GM18861 (cell line): ENCODE results near the gene CPED1.
A peak's percentile ranks its signal among the peaks of the same experiment; 100 is the strongest.
"Not testable (repeated sequence)": the region's sequence is repeated elsewhere in the genome, so short reads cannot be mapped to it uniquely, and the experiment has no call there.

Experiments
- ATAC-seq: cut with Tn5 transposase; IDR thresholded peaks from one replicate; pipeline ENCODE4 v1.9.1; 2021; ENCODE audit not compliant: unreplicated experiment

Gene CPED1

DNA sequence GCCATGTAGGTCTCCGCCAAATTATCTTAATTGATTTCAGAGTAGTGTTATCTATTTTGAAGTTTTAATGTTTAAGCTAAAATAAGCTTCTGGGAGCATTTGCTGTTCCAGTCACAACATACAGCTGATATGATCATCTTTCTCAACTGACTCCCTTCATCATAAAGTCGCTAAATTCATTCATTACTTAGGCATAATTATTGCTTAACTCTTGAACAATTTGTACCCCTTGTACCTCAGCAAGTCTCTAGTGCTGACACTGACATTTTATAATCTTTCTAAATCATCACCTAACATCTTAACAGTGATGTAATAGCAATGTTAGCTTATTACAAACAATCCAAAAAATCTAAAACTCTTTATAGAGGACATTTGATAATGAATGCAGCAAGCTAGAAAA, 286.0 kb downstream of the CPED1 start:
- no peak for ATAC-seq

DNA sequence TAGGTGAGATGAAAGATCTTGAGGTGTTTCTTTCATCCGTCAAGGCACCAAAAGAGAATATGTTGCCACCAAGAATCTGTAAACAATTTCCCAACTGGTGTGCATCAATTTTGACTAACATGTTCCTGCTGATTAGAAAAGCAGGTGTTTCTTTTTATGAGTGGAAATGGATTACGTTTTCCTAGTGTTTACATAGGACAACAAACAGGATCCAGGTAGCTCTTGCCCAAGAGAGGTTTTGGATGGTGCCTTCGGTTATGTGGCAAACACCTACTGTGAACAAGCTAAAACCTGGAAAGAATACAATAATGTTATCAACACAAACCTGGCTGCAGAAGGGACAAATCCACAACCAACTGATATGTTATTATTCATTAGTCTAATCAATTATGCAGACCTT, 286.7 kb downstream of the CPED1 start:
- no peak for ATAC-seq

DNA sequence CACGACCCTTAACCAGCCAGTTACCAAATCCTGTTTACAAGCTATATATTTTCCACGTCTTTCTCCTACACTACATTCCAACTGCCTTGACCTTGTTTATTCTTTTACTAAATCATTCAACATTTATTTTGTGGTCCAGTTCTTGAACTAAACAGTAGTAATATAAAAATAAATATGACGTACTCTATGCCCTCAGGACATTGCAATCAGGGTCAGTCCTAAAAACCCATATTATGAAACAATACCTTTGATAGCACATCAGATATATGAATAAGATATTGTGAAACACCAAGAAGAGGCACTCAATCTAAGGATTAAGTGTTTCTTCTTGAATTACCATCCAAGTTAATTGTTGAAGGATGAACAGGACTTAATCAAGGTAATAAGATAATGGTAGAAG, 287.8 kb downstream of the CPED1 start:
- ATAC-seq, result no peak

DNA sequence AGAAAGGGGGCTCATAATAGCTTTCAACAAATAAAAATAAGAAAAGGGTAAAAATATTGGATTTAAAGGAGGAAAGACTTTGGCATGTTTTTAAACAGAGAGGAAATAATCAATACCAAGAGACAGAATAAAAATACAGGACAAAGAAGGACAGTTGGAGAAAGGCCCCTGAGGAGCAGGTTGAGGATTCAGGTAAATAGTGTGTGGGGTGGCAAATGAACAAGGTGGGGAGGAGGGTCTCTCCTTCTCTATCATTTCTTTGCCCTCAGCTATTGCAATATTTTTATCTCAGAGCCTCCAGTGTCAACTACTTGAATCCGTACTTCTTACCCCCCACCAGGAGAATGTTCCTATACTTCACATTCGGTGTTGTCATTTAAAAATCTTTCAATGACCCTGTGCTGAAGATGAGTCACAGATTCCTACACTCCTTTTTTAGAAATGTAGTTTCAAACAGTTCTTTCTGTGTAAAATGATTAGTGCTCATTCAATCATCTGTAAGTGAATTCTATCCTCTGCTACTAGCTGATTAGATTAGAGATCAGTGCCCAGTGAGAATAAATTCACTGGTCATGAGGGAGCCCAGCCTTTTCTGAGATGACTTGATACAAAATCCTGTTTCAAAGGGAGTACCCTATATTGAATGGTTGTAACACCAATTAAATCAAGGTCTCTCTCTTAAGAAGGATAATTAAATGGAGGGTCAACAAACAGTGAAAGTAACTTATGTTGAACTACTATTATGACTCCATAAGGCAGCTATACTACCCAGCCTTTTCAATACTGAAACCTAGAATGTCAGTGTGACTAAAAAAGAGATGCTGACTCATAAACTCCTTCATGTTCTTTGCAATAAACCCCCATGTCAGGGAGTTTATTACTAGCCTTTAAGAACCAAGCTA, 289.9 kb downstream of the CPED1 start:
- peak; percentile 100 for ATAC-seq

DNA sequence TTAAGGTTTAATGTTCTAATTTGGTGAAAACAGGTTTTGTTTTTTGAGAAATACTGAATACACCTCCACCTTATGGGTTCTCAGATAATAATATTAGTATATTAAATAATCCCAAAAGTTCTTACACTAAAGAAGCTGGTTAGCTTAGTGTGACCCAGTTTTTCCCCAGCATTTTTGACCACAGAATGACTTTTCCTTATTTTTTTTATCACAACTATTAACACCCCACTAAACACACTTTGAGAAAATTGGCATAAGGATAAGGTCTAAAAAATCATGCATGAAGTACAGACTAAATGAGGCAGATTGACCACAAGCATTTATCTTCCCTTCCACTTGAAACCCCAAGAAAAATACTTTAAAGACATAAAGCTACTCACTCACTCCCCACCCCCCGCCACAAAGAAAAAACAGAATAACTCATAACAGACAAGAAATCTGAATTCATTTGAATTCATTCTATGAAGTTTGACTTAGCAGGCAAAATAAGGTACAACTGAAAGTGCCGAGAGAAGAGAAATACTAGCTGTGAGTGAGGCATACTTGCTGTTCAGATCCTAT, 290.6 kb downstream of the CPED1 start:
- no peak for ATAC-seq

DNA sequence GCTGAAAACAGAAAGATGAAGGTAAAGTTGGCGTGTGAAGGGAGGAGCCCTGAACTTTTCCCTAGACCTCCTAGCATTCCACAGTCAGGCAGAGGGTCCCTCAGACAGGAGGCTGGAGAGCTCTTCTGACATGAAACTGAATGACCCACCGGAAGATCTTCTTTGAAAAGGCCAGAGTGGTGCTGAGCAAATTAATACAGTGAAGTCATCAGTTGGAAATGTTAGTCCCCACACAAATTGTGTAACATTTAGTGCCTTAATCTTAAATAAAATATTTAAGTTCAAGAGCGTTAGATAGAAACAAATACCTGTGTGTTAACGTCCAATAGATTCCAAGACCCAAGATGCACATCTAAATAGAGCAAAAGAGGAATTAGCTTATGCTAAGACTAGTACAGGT, 291.3 kb downstream of the CPED1 start:
- ATAC-seq, result no peak

DNA sequence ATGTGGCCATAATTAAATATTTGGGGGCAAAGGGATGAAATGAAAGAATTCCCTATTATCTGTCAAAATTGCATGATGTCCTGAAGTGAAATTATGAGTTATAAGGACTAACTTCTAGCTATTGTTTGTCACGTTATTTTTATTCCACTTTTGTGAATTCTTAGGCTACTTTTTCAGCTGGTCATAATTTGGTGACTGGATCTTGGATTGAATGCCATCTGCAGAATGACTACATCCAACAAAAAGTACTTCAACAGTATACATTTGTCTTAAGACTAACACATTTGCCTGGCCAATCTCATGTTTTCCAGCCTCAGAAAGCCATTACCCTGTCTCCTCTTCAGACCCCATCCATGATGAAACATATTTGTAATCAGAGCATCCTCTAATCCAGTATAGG, 292.1 kb downstream of the CPED1 start:
- no peak for ATAC-seq

DNA sequence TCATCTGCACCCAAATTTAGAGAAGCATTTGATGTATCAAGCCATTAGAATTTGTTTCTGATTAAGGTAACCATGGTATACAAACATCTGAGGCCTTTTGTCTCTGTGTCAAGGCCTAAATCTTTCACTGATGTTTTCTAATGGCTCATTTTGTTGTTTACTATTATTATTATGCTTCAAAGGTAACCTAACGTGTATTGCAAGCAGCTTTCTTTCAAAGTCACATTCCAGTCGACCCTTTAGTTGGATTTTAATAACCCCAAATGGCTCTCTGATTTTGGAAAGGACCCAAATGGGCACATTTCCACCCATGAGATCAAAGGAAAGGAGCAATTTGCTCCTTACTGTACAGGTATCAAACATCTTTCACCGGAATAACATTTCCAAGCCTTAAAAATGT, 293.6 kb downstream of the CPED1 start:
- ATAC-seq, result no peak

DNA sequence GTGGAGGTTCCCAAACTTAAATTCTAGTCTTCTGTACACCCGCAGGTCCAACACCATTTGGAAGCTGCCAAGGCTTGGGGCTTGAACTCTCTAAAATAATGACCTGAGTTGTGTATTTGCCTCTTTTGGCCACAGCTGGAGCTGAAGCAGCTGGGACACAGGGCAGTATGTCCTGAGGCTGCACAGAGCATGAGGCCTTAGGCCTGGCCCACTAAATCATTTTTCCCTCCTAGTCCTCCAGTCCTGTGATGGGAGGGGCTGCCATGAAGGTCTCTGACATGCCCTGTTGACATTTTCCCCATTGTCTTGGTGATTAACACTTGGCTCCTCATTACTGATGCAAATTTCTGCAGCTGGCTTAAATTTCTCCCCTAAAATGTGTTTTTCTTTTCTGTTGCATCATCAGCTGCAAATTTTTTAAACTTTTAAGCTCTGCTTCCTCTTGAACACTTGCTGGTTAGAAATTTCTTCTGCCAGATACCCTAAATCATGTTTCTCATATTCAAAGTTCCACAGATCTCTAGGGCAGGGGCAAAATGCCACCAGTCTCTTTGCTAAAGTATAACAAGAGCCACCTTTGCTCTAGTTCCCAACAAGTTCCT, 296.7 kb downstream of the CPED1 start:
- ATAC-seq, result no peak

DNA sequence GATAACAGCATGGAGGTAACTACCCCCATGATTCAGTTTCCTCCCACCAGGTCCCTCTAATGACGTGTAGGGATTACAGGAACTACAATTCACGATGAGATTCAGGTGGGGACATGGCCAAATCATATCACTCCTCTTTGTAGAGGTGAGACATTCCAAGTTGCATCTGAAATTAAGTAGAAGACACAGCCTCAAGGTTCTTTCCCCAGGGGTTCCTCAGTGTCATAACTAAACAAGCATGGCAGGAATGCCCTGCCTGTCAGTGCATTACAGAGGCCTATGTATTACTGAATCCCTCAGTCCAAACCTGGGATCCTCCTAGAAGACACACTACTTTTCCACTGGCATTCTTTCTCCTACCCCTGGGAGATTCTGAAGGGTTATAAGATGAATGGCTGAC, 297.7 kb downstream of the CPED1 start:
- no peak for ATAC-seq

DNA sequence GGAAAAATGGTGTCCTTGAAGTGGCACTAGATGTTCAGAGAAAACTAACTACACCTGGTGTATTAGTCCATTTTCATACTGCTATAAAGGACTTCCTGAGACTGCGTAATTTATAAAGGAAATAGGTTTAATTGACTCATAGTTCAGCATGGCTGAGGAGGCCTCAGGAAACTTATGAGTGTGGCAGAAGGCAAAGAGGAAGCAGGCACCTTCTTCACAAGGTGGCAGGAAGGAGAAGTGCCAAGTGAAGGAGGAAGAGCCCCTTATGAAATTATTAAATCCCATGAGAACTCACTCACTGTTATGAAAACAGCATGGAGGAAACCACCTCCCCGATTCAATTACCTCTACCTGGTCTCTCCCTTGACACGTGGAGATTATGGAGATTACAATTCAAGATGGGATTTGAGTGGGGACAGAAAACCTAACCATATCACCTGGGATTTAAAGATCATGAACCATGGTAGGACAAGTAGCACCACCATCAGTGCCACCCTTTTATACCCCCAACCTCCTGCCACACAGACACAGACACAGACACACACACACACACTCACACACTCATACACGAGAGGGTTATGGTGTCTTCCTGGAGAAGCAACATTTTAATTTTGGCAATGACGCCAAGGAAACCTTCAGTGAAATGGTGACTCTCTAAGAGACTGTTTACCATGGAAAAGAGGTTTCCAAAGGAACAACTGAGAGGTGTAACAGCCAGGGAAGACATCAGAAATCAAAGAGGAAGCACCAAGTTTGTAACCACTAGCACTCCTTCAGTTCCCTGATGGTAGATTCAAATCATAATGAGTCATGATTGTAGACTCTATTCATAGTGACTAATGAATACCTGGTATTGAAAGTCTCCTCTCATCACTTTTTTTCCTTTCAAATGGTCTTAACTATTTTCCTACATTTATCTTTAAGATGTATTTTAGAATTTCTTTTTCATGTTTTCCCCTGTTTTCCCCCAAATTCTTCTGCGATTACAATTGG, 298.5 kb downstream of the CPED1 start:
- ATAC-seq, result no peak

DNA sequence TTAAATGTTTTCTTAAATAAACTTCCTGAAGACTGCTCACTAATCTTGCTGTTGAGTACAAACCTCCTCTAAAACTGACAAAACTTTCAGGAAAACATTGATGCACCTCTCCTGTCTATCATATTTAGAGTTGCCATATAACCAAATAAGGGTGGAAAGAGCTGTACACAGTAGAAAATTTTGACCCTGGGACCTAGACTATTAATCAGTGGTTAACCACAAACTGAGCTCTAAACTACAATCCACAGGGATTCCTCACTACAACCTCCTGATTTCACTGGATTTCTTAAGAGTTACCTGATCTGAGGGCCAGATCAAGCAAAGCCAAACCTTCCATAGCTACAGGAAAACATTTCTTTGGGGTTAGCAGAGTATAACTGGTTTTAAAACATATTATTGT, 300.4 kb downstream of the CPED1 start:
- no peak for ATAC-seq

DNA sequence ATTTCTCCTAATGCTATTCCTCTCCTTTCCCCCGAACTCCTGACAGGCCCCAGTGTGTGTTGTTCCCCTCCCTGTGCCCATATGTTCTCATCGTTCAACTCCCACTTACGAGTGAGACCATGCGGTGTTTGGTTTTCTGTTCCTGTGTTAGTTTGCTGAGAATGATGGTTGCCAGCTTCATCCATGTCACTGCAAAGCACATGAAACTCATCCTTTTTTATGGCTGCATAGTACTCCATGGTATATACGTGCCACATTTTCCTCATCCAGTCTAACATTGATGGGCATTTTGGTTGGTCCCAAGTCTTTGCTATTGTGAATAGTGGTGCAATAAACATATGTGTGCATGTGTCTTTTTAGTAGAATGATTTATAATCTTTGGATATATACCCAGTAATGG, 301.4 kb downstream of the CPED1 start:
- not testable (repeated sequence) for ATAC-seq

DNA sequence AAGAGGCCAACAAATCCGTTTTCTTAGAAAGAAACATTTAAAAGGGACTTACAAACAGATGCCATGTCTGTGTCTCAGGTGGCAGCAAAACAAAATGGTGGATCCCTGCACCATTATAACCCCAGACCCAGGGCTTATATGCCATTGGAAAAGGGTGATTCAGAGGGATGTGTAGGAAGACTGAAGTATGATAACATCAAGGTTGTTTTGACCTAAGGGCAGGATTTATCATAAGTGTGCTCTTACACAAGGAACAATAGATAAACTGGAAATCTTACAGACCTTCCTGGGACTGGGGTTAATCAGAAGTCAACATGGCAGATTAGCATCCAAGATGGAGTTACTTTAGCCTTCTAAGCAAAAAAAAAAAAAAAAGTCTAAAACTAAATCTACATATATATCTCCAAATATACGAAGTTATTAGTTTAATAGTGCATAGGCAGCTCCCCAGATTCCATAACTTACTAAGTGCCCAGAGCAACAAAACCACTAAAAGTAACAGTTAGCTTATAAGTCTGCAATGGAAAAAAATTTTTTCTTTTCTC, 306.0 kb downstream of the CPED1 start:
- ATAC-seq, result no peak

DNA sequence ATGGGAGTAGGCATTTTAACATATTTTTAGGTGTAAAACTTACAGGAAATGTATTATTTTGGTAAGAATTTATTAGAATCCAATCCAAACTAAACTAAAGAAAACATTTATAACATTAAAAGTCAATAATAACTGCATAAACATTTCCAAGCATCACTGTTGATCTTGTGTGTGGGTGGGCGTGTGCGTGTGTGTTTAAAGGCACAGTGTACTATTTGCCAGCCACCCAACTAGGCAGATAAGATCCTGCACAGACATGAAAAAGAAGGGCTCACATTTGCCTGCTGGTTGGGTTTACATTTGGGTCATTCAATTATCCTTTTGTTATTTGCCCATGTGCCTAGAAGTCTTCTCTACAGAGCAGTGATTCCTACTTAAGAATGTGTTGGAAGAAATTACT, 309.3 kb downstream of the CPED1 start:
- ATAC-seq, result no peak

DNA sequence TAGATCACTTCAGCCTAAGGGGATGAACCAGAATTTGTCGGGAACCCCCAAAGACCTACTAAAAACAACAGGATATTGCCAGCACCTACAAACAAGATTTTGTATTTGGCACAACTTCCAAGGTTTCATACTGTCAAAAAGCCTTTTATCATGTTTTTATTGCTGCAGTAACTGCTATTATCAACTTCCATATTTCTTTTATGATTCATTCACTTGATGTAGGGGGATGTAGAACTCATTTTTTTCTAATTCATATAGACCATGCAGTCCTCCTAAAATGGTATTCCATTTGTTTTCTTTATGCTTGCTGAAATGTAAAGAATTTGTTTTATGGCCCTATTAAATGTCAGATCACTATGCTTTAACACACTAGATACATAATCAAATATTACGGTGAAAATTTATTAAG, 310.3 kb downstream of the CPED1 start:
- ATAC-seq, result no peak

DNA sequence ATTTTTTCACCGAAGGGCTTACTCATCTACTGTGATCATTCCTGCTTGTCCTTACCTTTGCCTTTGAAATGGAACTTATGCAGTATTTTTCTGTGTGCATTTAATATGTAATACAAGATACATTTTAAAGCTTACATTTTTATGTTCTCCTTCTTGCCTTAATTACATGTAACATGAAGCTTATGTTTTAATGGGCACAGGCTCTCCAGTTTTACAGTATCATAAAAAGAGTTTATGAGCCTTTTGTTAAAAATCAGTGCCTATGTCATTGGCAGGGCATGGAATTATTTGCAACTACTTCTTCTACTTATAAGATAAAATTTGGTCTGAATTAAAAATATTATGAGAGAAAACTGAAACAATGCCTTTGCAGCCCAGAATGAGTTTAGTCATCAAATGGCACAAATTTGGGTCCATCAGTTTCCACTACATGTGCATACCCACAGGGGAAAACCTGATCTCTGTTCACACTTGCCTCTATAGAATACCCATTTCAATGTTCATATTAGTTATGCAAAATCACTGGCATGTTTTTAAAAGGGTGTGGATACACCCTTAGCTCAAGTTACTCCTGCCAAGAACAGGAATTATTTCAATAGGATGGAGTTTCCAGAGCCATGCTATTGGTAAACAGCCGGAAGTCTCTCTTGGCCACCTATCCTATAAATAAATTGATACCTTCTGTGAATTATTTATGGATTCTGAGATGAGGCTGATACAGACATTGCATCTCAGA, 312.3 kb downstream of the CPED1 start:
- ATAC-seq, result no peak

DNA sequence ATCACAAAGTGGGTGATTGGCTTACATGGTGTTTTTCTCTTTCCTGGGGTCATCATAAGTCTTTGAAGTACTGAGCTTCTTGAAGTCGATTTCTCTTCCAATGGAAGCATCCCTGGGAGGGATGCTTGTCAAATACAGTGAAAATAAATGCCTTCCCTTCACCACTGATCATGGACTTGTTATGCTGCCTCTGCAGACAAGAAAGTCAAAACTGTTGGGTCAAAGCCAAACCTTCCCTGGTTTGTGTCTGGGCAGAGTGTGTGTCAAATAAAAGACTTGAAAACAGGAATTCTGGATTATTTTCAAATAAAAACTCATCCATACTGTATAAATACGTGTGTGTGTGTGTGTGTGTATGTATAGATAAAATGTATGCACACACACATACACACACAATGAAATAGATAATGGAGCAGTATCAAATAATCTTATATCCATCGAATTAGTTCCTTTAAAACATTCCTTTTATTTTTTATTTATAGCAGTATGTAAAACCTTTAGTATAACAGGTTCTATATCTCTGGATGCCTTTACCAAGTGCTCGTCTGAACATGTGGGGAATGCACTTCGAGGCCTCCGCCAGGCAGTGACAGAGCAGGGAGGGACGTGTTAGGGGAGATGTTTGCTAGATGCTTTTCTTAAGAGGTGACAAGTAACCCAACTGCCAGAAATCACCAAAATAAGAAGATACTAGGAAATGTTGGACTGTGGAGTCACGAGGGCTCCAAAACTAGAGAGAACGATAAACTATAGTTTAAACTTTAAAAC, 313.1 kb downstream of the CPED1 start:
- no peak for ATAC-seq

DNA sequence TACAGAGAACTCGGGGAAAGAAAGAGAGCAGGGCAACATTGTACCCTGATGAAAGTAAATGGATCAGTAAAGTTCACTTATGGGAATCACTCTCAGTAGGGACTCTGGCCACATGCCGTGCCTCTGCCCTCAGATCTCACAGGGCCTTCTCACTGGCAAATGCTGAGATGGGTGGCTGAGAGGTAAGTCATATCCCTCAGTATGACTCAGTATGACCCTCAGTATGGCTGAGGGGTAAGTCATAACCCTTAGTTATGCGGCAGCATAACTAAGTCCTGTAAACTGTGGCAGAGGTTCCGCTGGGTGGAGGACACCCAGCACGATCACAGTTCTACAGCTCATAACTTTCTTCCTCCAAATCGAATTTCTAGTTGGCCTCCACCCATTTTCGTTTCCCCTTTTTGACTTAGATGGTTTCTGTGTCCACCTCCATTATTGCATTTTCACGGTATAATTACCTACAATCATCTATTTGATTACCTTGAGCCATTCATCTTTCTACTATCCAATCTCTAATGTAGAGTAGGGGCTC, 313.8 kb downstream of the CPED1 start:
- peak; percentile 100 for ATAC-seq
